ENCODE measurements around the gene C19orf44.
"Not testable (repeated sequence)": the region's sequence is repeated elsewhere in the genome, so short reads cannot be mapped to it uniquely, and the experiment has no call there.

Gene C19orf44

GRCh38 chr19:16504271-16504670, 8.1 kb downstream of the C19orf44 start:
- H3K4me3 ChIP-seq (ENCODE audit: low read depth in 1 of 2, low read length in 2 of 2): no peak overlapping the region
- no peaks in the 10 kb centered on the region for H3K4me1 ChIP-seq (ENCODE audit: insufficient read depth, low read length)
- H3K36me3 ChIP-seq (ENCODE audit: insufficient read depth, low read length): peaks cover 18% of the 10 kb centered on the region

GRCh38 chr19:16506161-16506560, 10.0 kb downstream of the C19orf44 start:
- not testable (repeated sequence) for H3K9me3 ChIP-seq (ENCODE audit: insufficient read depth, low read length, severe bottlenecking); H3K27me3 ChIP-seq (ENCODE audit: insufficient read depth, low read length, poor library complexity); H3K9ac ChIP-seq (ENCODE audit: low read depth, low read length); DNase-seq; H3K4me2 ChIP-seq (ENCODE audit: insufficient read depth, low read length); H3K4me3 ChIP-seq (ENCODE audit: low read depth in 1 of 2, low read length in 2 of 2); H4K20me1 ChIP-seq (ENCODE audit: insufficient read depth, low read length); H3K79me2 ChIP-seq (ENCODE audit: insufficient read depth, low read length); H2AFZ ChIP-seq (ENCODE audit: low read depth, low read length); H3K4me1 ChIP-seq (ENCODE audit: insufficient read depth, low read length); ATAC-seq (ENCODE audit: insufficient read depth, low read depth); H3K27ac ChIP-seq (ENCODE audit: low read length)
- H3K36me3 ChIP-seq (ENCODE audit: insufficient read depth, low read length): peaks cover 29% of the 10 kb centered on the region

More at GRCh38 chr19:16504271-16504670, 8.1 kb downstream of the C19orf44 start:
- Histone ChIP-seq H4K20me1 (ENCODE audit: insufficient read depth, low read length) (no peaks in the 10 kb centered on the region), H3K9me3 (ENCODE audit: insufficient read depth, low read length, severe bottlenecking) (no peaks in the 10 kb centered on the region), H2AFZ (ENCODE audit: low read depth, low read length) (no peak overlapping the region), H3K27ac (ENCODE audit: low read length) (no peak overlapping the region), H3K9ac (ENCODE audit: low read depth, low read length) (no peak overlapping the region), H3K4me2 (ENCODE audit: insufficient read depth, low read length) (no peak overlapping the region), H3K27me3 (ENCODE audit: insufficient read depth, low read length, poor library complexity) (no peaks in the 10 kb centered on the region), H3K79me2 (ENCODE audit: insufficient read depth, low read length) (no peaks in the 10 kb centered on the region)
- no peak for ATAC-seq (ENCODE audit: insufficient read depth, low read depth)
- no peak for DNase-seq
- TF ChIP-seq EZH2 (IDR thresholded peaks at IDR 0.05; ENCODE audit: borderline replicate concordance, low read depth, low read length, severe bottlenecking) (no peak), CTCF (IDR thresholded peaks at IDR 0.05; ENCODE audit: borderline replicate concordance, extremely low read depth, low read length, poor library complexity, severe bottlenecking) (no peak)

GRCh38 chr19:16506961-16507360, 10.8 kb downstream of the C19orf44 start:
- Histone ChIP-seq H3K4me2 (ENCODE audit: insufficient read depth, low read length) (no peak overlapping the region), H3K27me3 (ENCODE audit: insufficient read depth, low read length, poor library complexity) (no peaks in the 10 kb centered on the region), H3K36me3 (ENCODE audit: insufficient read depth, low read length) (peaks cover 29% of the 10 kb centered on the region), H3K79me2 (ENCODE audit: insufficient read depth, low read length) (no peaks in the 10 kb centered on the region), H4K20me1 (ENCODE audit: insufficient read depth, low read length) (no peaks in the 10 kb centered on the region), H3K9ac (ENCODE audit: low read depth, low read length) (no peak overlapping the region), H3K4me3 (ENCODE audit: low read depth in 1 of 2, low read length in 2 of 2) (no peak overlapping the region), H3K27ac (ENCODE audit: low read length) (no peak overlapping the region), H3K4me1 (ENCODE audit: insufficient read depth, low read length) (no peaks in the 10 kb centered on the region), H2AFZ (ENCODE audit: low read depth, low read length) (no peak overlapping the region), H3K9me3 (ENCODE audit: insufficient read depth, low read length, severe bottlenecking) (no peaks in the 10 kb centered on the region)
- no peak for DNase-seq
- TF ChIP-seq EZH2 (IDR thresholded peaks at IDR 0.05; ENCODE audit: borderline replicate concordance, low read depth, low read length, severe bottlenecking) (no peak), CTCF (IDR thresholded peaks at IDR 0.05; ENCODE audit: borderline replicate concordance, extremely low read depth, low read length, poor library complexity, severe bottlenecking) (no peak)
- no peak for ATAC-seq (ENCODE audit: insufficient read depth, low read depth)

DNA sequence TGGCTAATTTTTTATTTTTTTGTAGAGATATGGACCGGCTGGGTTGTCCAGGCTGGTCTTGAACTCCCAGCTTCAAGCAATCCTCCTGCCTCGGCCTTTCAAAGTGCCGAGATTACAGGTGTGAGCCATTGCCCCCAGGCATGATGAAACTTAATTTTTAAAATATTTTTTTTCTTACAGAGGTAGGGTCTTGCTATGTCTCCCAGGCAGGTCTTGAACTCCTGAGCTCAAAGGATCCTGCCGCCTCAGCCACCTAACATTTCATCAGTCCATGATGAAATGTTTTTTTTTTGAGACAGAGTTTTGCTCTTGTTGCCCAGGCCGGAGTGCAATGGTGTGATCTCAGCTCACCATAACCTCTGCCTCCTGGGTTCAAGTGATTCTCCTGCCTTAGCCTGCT, 12.4 kb downstream of the C19orf44 start:
- no peak overlapping the region for H3K9ac ChIP-seq (ENCODE audit: low read depth, low read length)
- no peaks in the 10 kb centered on the region for H4K20me1 ChIP-seq (ENCODE audit: insufficient read depth, low read length)
- H2AFZ ChIP-seq (ENCODE audit: low read depth, low read length): no peak overlapping the region
- no peak overlapping the region for H3K4me2 ChIP-seq (ENCODE audit: insufficient read depth, low read length)
- TF ChIP-seq CTCF (IDR thresholded peaks at IDR 0.05; ENCODE audit: borderline replicate concordance, extremely low read depth, low read length, poor library complexity, severe bottlenecking) (no peak), EZH2 (IDR thresholded peaks at IDR 0.05; ENCODE audit: borderline replicate concordance, low read depth, low read length, severe bottlenecking) (no peak)
- ATAC-seq (ENCODE audit: insufficient read depth, low read depth) (no peak), DNase-seq (no peak)
- no peaks in the 10 kb centered on the region for H3K9me3 ChIP-seq (ENCODE audit: insufficient read depth, low read length, severe bottlenecking)
- no peaks in the 10 kb centered on the region for H3K27me3 ChIP-seq (ENCODE audit: insufficient read depth, low read length, poor library complexity)
- no peaks in the 10 kb centered on the region for H3K4me1 ChIP-seq (ENCODE audit: insufficient read depth, low read length)
- no peak overlapping the region for H3K27ac ChIP-seq (ENCODE audit: low read length)
- no peak overlapping the region for H3K4me3 ChIP-seq (ENCODE audit: low read depth in 1 of 2, low read length in 2 of 2)
- no peaks in the 10 kb centered on the region for H3K79me2 ChIP-seq (ENCODE audit: insufficient read depth, low read length)
- peaks cover 25% of the 10 kb centered on the region for H3K36me3 ChIP-seq (ENCODE audit: insufficient read depth, low read length)

All from DND-41 (cell line).